GM19468 (cell line): ENCODE results near the gene LMAN2L.
"Not testable (repeated sequence)": the region's sequence is repeated elsewhere in the genome, so short reads cannot be mapped to it uniquely, and the experiment has no call there.

Experiments used
- ATAC-seq: cut with Tn5 transposase; IDR thresholded peaks from one replicate; pipeline ENCODE4 v1.9.1; 2021; ENCODE audit warnings: mild to moderate bottlenecking, moderate library complexity, moderate number of reproducible peaks; ENCODE audit not compliant: unreplicated experiment; ENCODE audit errors: extremely low read depth

The LMAN2L gene

DNA sequence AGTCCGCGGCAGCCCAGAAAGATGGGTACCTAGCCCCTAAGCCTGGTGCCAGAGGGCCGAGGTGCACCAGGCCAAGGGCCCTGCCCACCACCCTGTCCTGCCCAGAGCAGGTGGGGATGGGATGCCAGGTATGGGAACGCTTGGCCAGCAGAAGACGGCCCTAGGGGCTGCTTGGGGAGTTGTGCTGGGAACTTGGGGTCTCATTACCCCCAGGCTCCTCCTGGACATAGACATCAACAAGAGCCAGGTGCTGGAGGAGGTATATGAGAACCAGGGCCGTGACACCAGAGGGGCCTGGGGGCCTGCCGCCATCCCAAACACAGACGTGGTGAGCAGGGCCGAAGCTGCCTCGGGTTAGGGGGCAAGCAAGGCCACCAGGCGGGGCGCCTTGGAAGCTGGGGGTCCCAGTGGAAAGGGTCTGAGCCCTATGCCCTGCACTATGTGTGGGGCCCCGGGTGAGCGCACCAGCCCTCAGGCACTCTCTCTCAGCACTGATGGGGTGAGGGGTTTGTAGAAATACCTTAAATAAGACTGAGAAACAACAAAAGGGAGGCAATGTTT, 50.4 kb downstream of the LMAN2L start:
- ATAC-seq, result no peak

DNA sequence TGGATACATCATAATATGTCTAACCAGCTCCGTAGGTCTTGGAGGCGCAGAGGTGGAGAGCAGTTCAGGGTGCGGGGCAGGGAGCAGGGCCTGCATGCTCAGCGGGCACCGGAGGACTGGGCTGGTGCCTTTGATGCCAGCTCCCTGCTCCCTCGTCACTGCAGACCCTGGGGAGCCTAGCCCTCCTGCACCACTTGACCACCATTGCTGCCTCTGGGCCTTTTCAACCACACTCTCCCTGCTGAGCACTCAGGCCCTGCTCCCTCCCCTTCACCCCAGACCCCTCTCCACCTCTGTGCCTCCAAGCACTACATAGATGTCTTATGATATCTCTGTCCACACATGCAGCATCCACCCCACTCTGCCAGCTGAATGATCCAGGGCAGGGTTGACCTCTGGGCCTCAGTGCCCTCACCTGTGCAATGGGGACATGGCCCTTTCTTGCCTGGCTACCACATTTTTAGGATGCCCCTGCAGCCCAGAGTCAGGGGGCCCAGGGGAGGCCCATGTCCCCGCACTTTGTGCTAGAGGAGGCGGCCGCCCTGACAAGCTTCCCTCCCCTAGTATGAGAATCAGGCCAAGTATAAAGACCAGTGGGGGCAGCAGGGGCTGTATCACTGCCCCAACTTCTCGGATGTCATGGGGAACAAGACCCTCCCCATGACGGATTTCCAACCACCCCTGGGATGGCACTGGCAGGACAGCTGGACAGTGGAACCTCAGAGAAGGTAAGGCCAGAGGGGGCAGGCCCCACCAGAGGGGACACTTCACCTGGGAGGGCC, 51.0 kb downstream of the LMAN2L start:
- no peak for ATAC-seq

DNA sequence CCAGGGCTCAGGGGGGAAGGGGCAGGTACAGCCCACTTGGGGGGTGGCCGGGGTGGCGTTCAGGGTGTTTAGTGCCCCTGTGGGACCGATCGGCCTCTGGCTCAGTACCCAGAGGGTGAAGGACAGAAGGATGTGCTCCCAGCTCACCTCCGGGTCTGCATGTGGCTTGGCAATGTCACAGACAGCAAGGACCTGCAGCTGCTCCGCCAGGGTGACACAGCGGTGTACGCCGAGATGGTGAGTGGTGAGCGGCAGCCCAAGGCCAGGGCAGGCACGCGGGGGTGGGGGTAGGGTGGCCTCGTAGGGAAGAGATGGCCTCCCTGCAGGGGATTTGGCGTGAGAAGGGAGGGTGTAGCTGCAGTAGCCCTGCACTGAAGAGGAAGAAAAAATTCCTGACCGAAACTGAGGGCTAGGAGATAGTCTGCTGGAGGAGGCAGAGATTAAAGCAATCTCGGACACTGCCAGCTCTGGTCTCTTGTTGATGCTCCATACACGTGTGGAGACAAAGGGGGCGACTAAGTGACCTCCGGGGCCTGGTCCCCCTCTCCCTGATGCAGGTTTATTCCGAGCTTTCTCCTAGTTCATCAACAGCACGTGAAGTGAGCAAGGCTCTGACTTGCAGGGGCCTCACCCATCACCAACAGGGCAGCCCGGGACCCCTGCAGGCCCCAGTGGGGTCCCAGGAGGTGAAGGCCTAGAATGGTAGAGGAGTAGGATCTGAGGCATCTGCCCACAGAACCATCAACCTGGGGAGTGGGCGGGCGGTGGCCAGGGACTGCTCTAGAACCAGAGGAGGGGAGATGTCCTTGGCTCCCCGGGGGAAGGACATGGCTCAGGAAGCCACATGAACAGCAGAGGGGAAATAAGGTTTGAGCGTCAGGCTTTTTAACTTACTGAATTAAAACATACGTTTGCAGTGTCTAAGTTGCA, 51.9 kb downstream of the LMAN2L start:
- no peak for ATAC-seq

DNA sequence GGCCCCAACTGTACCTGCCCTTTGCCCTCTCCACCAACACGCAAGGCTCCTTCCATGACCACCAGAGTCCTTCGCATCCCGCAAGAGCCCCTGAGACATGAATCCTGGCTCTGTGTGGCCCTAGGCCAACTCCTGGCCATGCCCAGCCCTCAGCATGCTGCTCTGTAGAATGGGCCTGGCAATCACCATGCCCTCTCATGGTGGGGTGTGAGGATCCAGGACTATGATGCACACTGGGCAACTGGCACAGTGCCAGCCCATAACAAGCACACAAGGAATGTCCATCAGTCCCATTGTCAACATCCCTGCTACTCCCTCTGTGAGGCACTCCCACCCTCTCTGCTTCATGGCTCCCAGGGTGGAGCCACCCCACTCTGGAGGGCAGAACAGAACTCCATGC, 52.6 kb downstream of the LMAN2L start:
- ATAC-seq, result no peak

DNA sequence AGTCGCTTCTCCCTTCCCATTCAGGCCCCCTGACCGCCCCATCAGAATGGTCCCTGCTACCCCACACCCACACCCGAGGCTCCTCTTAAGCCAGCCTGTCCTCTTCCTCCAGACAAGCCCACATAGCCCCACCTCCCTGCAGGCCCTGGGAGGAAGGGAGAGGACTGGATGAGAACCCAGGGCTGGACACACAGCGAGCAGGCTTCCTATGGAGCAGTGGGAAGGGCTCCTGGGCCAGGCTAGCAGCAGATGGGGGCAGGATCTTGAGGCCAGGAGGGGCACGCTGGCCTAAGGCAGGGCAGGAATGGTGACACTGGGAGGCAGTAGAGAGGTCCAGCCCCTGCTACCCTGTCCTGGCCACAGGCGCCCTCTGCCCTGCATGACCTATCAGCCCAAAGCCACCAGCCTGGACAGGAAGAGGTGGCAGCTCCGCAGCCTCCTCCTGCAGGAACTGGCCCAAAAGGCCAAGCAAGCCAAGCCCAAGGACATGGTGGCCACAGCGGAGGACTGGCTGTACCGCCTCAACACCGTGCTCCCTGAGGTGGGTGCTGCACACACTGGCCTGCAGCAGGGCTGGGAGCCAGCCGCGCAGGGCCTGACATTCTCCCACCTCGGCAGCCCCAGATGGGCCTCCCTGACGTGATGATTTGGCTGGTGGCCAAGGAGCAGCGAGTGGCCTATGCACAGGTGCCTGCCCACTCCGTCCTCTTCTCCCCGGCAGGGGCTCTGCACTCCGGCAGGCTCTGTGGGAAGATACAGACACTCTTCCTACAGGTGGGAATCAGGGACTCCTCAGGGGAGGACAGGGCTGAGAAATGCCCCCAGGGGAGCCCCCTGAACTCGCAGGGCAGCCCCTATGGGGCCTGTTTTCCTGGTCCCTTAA, 54.0 kb downstream of the LMAN2L start:
- no peak for ATAC-seq

DNA sequence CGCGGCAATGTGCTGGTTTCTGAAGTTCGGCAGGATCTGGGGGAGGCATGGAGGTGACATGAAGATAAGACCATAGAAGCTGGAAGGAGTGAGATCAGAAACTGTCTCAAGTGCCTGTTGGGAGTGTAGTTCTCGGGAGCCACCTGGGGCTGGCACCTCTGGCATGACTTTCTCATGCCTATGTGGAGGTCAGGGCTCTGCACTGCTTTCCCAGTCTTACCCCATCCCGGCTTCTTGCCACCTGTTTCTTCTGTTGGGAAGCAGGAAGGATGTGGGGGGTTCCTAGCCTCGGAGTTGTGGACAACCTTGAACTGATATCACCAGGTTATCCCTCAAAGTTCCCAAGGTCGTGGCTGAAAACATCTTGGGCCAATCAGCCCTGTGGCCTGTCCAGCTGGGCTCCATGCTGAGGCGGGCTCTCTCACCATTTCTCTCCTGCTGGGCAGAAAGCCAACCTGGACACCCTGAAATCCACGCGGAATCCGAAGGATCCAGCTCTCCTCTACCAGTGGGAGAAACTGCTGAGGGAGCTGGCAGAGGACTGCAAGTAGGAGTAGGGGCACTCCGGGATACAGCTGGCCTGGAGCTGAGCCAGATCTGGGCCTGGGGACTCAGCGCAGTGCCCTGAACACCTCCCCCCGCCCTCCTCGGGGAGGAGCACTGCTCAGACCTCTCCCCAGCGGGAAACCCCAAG, 54.8 kb downstream of the LMAN2L start:
- ATAC-seq, result no peak

DNA sequence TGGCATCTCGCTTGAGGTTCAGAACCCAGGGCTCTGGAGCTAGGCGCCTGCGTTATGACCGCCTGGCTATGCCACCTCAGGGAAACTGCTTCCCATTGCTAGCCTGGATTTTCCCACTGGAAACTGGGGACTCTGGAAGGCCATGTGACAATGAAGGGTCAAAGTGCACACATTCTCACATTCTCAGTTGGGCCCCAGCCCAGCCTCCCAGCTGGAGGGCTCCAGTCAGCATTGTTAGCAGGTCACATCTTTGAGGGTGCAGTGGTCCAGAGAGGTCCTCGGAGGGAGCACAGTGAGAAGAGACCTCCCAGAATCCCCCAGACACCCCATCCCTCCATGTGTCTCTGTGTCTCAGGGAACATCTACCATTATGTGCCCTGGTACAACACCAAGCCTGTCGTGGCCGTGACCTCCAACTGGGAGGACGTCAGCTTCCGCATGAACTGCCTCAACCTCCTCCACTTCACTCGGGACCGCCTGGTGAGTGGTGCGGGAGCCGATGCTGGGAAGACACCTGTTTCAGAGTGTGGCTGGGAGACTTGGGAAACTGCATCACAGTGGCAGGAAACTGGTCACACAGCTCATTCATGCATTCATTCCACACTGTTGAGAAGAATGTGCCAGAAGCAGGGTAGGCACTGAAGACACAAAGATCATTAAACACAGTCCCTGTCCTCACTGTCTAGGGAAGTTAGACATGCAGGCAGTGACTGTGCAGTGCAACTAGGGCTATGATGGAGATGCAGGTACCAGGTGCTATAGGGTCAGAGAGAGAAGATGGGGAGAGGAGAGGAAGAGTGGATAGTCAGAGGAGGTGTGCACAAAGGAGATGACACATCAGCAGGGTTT, 55.7 kb downstream of the LMAN2L start:
- no peak for ATAC-seq

DNA sequence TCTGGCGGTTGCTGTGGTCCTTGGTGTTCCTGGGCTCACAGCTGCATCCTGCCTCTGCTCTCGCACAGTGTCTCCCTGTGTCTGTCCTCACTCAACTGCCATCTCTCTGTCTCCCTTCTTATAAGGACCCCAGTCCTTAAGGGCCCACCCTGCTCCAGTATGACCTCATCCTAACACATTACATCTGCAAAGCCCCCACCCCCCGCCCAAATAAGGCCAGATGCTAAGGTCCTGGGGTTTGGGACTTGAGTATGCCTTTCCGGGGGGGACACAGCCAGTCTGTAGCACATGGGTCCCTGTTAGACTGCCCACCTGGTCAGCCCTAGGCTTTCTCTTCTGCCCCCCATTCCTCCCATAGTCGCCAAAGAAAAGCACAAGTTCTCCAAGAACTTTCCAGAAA, 56.6 kb downstream of the LMAN2L start:
- no peak for ATAC-seq

DNA sequence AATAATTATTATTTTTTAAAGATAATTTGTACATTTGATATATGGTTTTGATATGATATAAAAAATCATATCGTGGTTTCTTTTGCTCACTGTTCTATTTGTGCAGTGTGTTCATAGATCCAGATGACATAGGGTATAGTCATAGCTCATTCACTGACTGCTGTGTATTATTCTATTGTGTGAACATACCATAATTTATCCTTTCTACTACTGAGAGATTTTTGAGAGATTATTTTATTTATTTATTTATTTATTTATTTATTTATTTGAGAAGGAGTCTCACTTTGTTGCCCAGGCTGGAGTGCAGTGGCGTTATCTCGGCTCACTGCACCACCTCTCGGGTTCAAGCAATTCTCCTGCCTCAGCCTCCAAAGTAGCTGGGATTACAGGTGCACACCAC, 58.3 kb downstream of the LMAN2L start:
- ATAC-seq, result no peak

DNA sequence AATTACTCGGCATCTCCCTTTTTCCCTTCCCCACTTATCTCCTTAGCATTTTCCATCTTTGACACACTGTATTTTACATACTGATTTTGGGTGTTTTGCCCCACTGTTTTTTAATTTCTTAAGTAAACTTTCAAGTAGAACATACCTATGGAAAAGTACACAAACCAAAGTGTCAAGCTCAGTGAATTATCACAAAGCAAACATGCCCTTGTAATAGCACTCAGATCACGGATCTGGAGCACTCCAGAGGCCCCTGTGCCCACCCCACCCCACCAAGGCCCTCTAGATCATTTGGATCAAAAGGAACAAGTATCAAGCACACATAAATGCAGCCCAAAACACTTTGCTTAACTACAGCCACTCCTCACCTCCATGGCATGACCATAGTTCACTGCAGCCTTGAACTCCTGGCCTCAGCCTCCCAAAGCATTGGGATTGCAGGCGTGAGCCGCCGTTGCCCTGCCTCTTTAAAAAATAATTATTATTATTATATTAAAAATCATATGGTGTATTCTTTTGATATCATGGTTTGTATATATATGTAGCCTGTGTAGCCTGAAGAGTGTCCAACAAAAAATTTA, 59.2 kb downstream of the LMAN2L start:
- ATAC-seq, result no peak

DNA sequence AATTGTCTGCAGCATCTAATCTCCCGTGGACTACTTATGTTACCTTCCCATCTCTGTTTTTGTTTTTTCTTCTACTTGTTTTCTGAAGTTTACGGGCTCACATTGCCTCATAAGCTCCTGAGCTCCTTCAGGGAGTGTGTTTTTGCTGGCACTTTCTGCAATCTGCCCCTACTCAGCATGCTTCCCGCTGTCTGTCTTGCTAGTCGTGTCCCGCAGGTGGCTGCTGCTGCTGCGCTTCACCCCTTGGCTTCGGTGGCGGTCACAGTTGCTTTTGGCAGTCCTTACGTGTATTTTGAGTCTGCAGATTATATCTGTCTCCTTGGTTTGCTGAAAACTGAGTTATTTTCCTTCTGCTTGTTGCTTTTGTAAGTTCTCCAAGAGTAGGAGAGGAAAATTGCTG, 60.0 kb downstream of the LMAN2L start:
- ATAC-seq, result no peak

DNA sequence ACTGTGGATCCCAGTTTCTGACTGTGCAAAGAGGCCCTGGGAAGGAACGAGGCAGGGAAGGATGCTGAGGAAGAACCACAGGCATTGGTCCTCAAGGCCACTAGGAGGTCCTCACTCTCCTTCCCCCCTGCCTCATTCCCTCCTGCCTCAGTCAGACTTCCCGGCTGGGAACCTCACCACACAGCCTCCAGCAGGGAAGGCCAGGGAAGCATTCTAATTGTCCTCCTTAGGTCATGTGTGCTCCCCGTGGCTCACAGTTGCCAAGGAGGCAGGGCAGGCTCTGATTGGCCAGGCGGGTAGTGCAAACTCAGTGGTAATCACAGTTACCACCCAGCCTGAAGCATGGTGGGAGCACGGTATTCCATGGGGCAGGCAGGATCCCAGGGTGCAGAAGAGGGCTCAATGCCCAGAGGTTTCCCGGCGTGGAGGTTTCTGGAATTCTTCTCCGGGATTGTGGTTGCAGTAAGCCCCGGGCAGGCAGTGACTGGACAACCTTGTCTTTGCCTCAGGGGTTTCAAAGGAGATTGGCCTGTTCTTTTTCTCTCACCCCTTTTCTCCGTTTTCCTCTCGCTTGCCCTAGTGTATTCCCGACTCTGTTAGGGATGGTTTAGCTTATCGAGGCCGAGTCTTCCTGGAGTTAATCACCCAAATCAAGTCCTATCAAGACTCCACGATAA, 70.2 kb downstream of the LMAN2L start:
- no peak for ATAC-seq

DNA sequence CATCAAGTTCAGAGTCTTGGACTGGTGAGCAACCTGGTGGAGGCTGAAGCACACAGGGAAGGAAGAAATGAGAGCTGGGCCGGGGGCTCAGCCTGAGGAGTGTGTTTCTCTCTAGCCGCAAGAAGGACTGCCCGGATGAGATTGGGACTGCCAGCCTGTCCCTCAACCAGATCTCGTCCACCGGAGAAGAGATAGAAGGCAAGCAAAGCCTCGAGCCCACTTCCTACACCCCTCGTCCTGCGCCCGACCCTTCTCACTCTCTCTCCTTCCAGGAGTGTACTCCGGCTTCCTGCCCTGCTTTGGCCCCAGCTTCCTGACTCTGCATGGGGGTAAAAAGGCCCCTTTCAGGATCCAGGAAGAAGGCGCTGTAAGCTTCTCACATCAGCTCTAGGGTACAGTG, 71.1 kb downstream of the LMAN2L start:
- no peak for ATAC-seq

DNA sequence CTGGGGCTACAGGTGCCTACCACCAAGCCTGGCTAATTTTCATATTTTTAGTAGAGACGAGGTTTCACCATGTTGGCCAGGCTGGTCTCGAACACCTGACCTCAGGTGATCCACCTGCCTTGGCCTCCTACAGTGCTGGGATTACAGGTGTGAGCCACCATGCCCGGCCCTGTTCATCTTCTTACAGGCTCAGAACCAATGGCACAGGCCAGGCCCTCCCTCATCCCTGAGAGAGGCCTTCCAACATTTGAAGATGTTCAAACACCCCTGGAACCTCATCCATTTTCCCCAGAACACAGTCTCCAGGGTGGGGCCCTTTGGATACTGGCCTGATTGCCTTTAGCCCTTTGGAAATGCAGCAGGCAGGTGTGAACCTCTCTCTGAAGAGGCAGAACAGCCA, 74.1 kb downstream of the LMAN2L start:
- not testable (repeated sequence) for ATAC-seq

DNA sequence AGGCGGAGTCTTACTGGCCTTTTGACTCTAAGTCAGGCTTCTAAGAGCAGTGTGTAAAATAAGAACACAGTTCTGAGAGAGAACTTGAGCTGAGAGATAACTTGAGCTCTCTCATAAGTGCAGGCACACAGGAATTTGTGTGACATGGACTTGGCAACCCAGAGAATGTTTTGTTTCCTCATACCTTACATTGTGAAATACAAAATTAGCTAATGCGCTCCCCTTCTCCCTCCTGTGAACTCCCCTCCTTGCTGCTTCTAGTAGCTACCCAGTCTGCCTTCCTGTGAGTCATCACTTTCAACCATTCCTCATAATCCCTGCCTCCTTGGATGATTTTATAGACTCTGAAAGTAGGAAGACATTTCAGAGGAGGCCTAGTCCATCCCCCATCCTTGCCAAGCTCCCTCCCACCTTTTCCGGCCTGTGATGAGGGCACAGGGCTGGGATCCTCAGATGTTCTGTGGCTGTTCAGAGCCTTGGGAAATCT, 74.7 kb downstream of the LMAN2L start:
- ATAC-seq, result no peak

DNA sequence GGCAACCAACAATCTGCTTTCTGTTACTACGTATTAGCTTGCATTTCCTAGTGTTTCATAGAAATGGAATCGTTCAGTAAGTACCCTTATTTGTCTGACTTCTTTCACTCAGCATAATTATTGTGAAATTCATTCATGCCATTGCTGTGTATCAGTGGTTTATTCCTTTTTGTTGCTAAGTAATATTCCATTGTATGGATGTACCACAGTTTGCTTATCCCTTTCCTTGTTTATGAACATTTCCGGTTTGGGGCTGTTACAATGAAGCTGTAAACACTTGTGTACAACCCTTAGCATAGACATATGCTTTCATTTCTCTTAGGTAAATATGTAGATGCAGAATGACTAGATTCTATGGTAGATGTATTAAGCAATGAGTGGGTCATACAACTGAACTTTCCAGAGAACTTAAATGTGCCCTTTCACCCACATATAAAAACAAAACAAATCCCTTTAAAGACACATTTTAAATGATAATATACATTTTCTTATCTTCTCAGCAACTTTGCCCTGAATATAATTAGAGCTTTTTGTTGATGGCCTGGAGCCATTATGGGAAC, 75.4 kb downstream of the LMAN2L start:
- ATAC-seq, result no peak

DNA sequence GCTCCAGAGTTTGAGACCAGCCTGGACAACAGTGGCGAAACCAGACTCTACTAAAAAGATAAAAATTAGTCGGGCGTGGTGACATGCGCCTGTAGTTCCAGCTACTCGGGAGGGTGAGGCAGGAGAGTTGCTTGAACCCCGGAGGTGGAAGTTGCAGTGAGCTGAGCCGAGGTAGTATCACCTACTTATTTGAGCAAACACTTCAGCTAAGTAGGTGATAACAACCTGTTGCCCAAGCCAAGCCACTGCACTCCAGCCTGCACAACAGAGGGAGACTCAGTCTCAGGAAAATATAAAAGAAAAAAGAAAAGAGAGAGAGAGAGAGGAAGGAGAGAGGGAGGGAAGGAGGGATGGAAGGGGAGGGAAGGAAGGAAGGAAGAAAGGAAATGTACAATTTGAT, 76.0 kb downstream of the LMAN2L start:
- ATAC-seq, result no peak
